IMR-90 (cell line): ENCODE data around the gene GLIS1. TPM values are rescaled to one million over a fixed set of nuclear protein-coding genes. Genes with fewer than 3 reads are reported as not detected.

ENCODE experiments used
- BHLHE40 ChIP-seq: fragments of 150-350 bp; IDR thresholded peaks from 2 replicates; pipeline ENCODE4 v1.6.1; 2016; ENCODE audit warnings: mild to moderate bottlenecking, low read depth, low read length
- CHD1 ChIP-seq: IDR thresholded peaks from 2 replicates; pipeline ENCODE4 v1.6.1; 2012; ENCODE audit warnings: low read depth, low read length, improper control_type of control experiment
- MAFK ChIP-seq: IDR thresholded peaks from 2 replicates; pipeline ENCODE4 v1.6.1; 2012; ENCODE audit warnings: low read depth, low read length, improper control_type of control experiment
- NFE2L2 ChIP-seq: fragments of 150-350 bp; IDR thresholded peaks from 2 replicates; pipeline ENCODE4 v1.6.1; 2016; ENCODE audit warnings: low read depth, mild to moderate bottlenecking, low read length
- polyA plus RNA-seq, 3 experiments: library from polyadenylated mRNA; depleted of rRNA; stranded (reverse); fragments of >200 nt; gene quantifications; 2 replicates each; pipeline ENCODE4 v1.2.3, GENCODE V29; 2012; ENCODE audit warnings: low replicate concordance in 1 of 3
- total RNA-seq: library from RNA; depleted of rRNA; stranded (reverse); fragments of >200 nt; gene quantifications from 2 replicates; pipeline ENCODE4 v1.2.3, GENCODE V29; 2012
- TF ChIP-seq, protein P1 (sequence below): fragments of 150-350 bp; IDR thresholded peaks from 2 replicates; pipeline ENCODE4 v1.6.1; 2016; ENCODE audit warnings: low read depth, mild to moderate bottlenecking, low read length, moderate library complexity, borderline replicate concordance

The GLIS1 gene
- total and polyA plus RNA-seq, 2 of the 4 experiments (the other 2 are of a cell fraction) = 0.18 to 2.3 TPM

DNA sequence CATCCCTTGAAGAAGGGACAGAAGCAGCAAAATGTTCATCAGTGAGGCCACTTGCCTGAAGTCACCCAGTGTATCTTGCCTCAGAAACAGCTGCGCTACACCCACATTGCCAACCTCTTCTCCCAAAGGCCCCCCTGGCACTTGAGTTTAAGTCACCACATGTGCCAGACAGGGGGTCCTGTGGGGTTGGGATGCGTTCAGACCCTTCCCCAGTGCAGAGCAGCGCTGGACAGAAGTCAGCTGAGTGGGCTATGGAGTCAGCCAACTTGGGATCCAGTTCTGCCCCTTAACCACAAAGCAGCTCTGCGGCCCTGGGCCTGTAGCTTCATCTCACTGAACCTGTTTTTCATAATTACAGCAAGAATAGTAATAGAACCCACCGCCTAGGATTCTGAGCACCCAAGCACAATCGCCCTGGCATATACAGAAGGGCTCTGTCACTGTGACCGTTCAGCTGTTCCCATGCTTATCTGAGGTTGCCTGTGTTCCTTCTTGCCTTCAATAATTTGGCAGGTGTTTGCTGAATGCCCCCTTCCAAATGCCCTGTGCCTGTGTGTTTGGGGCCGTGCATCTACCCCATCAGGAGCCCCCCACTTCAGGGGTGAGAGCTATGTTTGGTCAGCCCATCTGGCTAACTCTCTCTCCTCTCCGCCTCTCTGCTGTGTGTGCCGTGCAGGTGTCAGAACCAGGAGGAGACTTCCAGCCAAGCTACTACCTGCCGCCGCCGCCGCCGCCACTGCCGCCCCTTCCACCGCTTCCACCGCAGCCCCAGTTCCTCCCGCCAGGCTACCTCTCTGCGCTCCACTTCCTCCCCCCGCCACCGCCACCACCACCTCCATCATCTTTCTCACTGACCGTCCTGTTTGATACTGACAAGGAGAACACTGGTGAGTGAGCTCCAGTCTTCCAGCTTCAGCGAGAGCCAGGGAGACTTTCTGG is 274.7 kb downstream of the GLIS1 start (continued):
- TF ChIP-seq BHLHE40 (no peak), MAFK (no peak), CHD1 (no peak), NFE2L2 (no peak)
- TF ChIP-seq, protein P1, sequence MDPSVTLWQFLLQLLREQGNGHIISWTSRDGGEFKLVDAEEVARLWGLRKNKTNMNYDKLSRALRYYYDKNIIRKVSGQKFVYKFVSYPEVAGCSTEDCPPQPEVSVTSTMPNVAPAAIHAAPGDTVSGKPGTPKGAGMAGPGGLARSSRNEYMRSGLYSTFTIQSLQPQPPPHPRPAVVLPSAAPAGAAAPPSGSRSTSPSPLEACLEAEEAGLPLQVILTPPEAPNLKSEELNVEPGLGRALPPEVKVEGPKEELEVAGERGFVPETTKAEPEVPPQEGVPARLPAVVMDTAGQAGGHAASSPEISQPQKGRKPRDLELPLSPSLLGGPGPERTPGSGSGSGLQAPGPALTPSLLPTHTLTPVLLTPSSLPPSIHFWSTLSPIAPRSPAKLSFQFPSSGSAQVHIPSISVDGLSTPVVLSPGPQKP = no peak
